Loucy (cell line): Measurements from ENCODE around the gene PEF1.

Experiments used
- H2AFZ ChIP-seq: fragments of 200-600 bp; sonication (generic); 2 replicates; pipeline ENCODE4 v1.6.0; 2016; ENCODE audit warnings: antibody characterized with exemption, mild to moderate bottlenecking, low read length, moderate library complexity
- H3F3A ChIP-seq: fragments of 200-600 bp; 2 replicates; pipeline ENCODE4 v1.6.0; 2016; ENCODE audit warnings: antibody characterized with exemption, low read depth, mild to moderate bottlenecking
- H3K27me3 ChIP-seq: fragments of 200-600 bp; sonication (generic); 2 replicates; pipeline ENCODE4 v1.6.1; 2014; ENCODE audit warnings: low read length, mild to moderate bottlenecking; ENCODE audit not compliant: insufficient read depth, poor library complexity, severe bottlenecking
- H3K36me3 ChIP-seq: fragments of 200-600 bp; sonication (generic); 2 replicates; pipeline ENCODE4 v1.6.1; 2016; ENCODE audit warnings: low read length; ENCODE audit not compliant: insufficient read depth
- H3K4me1 ChIP-seq: fragments of 200-600 bp; sonication (generic); 2 replicates; pipeline ENCODE4 v1.5.1; 2014; ENCODE audit warnings: low read length, mild to moderate bottlenecking; ENCODE audit not compliant: insufficient read depth, poor library complexity, severe bottlenecking
- H3K4me2 ChIP-seq: fragments of 200-600 bp; sonication (generic); 2 replicates; pipeline ENCODE4 v1.6.0; 2014; ENCODE audit warnings: antibody characterized with exemption, low read length, low read depth, mild to moderate bottlenecking; ENCODE audit not compliant: poor library complexity, severe bottlenecking
- H3K4me3 ChIP-seq: fragments of 200-600 bp; sonication (generic); 2 replicates; pipeline ENCODE4 v1.5.1; 2014; ENCODE audit warnings: low read length, mild to moderate bottlenecking, mixed read lengths; ENCODE audit not compliant: poor library complexity, severe bottlenecking
- H3K79me2 ChIP-seq: fragments of 200-600 bp; sonication (generic); 2 replicates; pipeline ENCODE4 v1.6.1; 2014; ENCODE audit warnings: low read length; ENCODE audit not compliant: insufficient read depth
- H3K9ac ChIP-seq: fragments of 200-600 bp; sonication (generic); 2 replicates; pipeline ENCODE4 v1.6.0; 2014; ENCODE audit warnings: mild to moderate bottlenecking, low read depth, low read length, moderate library complexity; ENCODE audit not compliant: poor library complexity, severe bottlenecking
- H3K9me2 ChIP-seq: fragments of 200-600 bp; sonication (generic); replicated peaks from 2 replicates; pipeline ENCODE4 v1.6.1; 2016; ENCODE audit warnings: low read depth, low read length, mixed read lengths
- H3K9me3 ChIP-seq: fragments of 200-600 bp; sonication (generic); 2 replicates; pipeline ENCODE4 v1.6.1; 2014; ENCODE audit warnings: mild to moderate bottlenecking, antibody characterized with exemption, low read length, low read depth; ENCODE audit not compliant: insufficient read depth
- H4K20me1 ChIP-seq: fragments of 200-600 bp; sonication (generic); 2 replicates; pipeline ENCODE4 v1.6.0; 2014; ENCODE audit warnings: antibody characterized with exemption, low read length, mild to moderate bottlenecking; ENCODE audit not compliant: insufficient read depth, poor library complexity, severe bottlenecking
- EZH2phosphoT487 ChIP-seq: fragments of 200-600 bp; IDR thresholded peaks from 2 replicates; pipeline ENCODE4 v1.6.1; 2018; ENCODE audit warnings: antibody characterized with exemption, mild to moderate bottlenecking, moderate library complexity, borderline replicate concordance
- TF ChIP-seq, protein P1 (sequence below): fragments of 200-600 bp; sonication (generic); conservative IDR thresholded peaks from 2 replicates; pipeline ENCODE4 v1.5.1; 2014; ENCODE audit warnings: mild to moderate bottlenecking, antibody characterized with exemption, low read length

Gene PEF1

DNA sequence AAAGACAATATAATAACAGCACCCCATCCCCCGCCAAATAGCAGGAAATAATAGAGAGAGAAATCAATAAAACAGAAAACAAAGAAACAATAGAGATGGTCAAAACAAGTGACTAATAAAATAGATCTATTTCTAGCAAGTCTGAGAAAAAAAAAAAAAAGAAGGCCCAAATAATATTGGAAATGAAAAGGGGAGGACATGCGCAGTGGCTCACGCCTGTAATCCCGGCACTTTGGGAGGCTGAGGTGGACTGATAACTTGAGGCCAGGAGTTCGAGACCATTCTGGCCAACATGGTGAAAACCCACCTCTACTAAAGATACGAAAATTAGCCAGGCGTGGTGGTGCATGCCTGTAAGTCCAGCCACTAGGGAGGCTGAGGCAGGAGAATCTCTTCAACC lies 45.7 kb downstream of the PEF1 start:
- no peak overlapping the region for H3K4me3 ChIP-seq
- H3K27me3 ChIP-seq: no peaks in the 10 kb centered on the region
- no peaks in the 10 kb centered on the region for H3K9me3 ChIP-seq
- H3K9me2 ChIP-seq: no peaks in the 10 kb centered on the region
- H4K20me1 ChIP-seq: no peaks in the 10 kb centered on the region
- peaks cover 32% of the 10 kb centered on the region for H3K4me1 ChIP-seq
- H3K79me2 ChIP-seq: no peaks in the 10 kb centered on the region
- no peak overlapping the region for H3K4me2 ChIP-seq
- no peaks in the 10 kb centered on the region for H3F3A ChIP-seq
- H3K9ac ChIP-seq: no peak overlapping the region
- H2AFZ ChIP-seq: no peak overlapping the region
- TF ChIP-seq EZH2phosphoT487: no peak
- TF ChIP-seq, protein P1, sequence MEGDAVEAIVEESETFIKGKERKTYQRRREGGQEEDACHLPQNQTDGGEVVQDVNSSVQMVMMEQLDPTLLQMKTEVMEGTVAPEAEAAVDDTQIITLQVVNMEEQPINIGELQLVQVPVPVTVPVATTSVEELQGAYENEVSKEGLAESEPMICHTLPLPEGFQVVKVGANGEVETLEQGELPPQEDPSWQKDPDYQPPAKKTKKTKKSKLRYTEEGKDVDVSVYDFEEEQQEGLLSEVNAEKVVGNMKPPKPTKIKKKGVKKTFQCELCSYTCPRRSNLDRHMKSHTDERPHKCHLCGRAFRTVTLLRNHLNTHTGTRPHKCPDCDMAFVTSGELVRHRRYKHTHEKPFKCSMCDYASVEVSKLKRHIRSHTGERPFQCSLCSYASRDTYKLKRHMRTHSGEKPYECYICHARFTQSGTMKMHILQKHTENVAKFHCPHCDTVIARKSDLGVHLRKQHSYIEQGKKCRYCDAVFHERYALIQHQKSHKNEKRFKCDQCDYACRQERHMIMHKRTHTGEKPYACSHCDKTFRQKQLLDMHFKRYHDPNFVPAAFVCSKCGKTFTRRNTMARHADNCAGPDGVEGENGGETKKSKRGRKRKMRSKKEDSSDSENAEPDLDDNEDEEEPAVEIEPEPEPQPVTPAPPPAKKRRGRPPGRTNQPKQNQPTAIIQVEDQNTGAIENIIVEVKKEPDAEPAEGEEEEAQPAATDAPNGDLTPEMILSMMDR: no peak
- H3K36me3 ChIP-seq: no peaks in the 10 kb centered on the region

DNA sequence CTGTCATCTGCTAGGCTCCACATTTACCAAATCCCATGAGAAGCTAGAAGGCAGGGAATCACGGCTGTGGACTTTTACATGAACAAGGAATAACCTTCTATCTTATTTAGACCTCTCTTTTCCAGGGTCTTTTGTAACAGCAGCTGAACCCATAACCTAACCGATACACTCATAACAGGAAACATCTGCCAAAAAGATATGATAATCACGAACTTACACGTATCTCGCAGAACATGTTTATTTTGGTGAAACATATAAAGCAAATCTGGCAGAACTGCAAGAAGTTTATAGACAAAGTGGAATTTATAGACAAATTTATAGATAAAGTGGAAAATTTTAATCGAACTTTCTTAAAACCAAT lies 48.0 kb downstream of the PEF1 start:
- Histone ChIP-seq H4K20me1 (no peaks in the 10 kb centered on the region), H3K36me3 (no peaks in the 10 kb centered on the region), H3K4me1 (peaks cover 32% of the 10 kb centered on the region), H3K4me2 (peak overlapping the region; percentile 71), H3K4me3 (peak overlapping the region; percentile 55), H3K9me2 (no peaks in the 10 kb centered on the region), H2AFZ (no peak overlapping the region), H3K27me3 (no peaks in the 10 kb centered on the region), H3K9me3 (no peaks in the 10 kb centered on the region), H3K9ac (peak overlapping the region; percentile 41), H3K79me2 (no peaks in the 10 kb centered on the region), H3F3A (no peaks in the 10 kb centered on the region)
- TF ChIP-seq, protein P1: no peak
- no peak for TF ChIP-seq EZH2phosphoT487

DNA sequence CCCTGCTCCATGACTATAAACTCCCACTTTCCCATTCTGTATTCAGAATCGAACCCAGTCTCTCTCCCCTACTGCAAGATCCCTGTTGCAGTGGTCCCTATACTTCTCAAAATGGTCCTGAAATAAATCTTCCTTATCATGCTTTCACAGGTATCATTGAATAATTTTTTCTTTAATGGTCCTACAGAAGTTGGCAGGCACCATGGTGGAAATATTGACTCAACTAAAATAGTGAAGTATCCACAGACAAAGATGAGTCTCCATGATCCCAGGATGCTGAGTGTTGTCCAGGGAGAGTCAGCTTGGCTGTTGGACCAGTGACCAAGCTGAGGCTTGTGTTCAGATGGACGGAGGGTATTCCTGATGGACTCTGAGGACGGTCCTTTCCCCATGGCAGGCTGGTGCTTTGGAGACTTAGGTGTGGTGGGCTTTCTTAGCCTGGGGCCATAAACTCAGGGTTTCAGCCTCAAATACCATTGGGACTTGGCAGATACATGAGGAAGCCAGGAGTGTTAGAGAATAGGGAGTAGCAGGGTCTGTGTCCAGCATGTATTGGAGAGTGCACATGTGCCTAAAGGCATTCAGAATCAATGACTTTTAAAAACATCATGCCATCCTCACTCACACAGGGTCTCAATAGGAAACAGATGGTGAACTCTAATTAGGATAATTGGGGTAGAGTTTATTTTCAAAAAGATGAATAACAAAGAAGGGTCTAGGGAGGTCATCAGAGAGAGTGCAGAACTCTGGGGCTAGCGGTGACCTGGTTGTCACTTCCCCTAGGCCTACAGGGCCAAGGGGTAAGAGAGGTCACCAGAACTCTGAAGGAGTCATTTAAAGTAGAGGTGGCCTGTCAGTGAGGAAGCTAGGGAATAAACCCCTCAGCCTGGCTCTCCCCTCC lies 48.6 kb downstream of the PEF1 start:
- Histone ChIP-seq H3K4me1 (peaks cover 32% of the 10 kb centered on the region), H3K9ac (peak overlapping the region; percentile 41), H3F3A (no peaks in the 10 kb centered on the region), H3K27me3 (no peaks in the 10 kb centered on the region), H3K79me2 (no peaks in the 10 kb centered on the region), H2AFZ (no peak overlapping the region), H4K20me1 (no peaks in the 10 kb centered on the region), H3K9me2 (no peaks in the 10 kb centered on the region), H3K4me2 (peak overlapping the region; percentile 71), H3K4me3 (peak overlapping the region; percentile 55), H3K9me3 (no peaks in the 10 kb centered on the region), H3K36me3 (no peaks in the 10 kb centered on the region)
- TF ChIP-seq EZH2phosphoT487: no peak
- TF ChIP-seq, protein P1: no peak
